SK-N-DZ (cell line): ENCODE data around the gene ROM1.
"Not testable (repeated sequence)": the region's sequence is repeated elsewhere in the genome, so short reads cannot be mapped to it uniquely, and the experiment has no call there.

ENCODE experiments used
- DNase-seq: peaks from one replicate; pipeline ENCODE4 v3.0.0-alpha.2; 2015; ENCODE audit warnings: low spot score

The ROM1 gene

GRCh38 chr11:62608776-62609175 is 4.3 kb upstream of the ROM1 start:
- DNase-seq, result no peak

- no peak for DNase-seq
Measured at GRCh38 chr11:62610403-62610802, 2.7 kb upstream of the ROM1 start.

GRCh38 chr11:62610814-62611704 is 2.0 kb upstream of the ROM1 start:
- no peak for DNase-seq

DNA sequence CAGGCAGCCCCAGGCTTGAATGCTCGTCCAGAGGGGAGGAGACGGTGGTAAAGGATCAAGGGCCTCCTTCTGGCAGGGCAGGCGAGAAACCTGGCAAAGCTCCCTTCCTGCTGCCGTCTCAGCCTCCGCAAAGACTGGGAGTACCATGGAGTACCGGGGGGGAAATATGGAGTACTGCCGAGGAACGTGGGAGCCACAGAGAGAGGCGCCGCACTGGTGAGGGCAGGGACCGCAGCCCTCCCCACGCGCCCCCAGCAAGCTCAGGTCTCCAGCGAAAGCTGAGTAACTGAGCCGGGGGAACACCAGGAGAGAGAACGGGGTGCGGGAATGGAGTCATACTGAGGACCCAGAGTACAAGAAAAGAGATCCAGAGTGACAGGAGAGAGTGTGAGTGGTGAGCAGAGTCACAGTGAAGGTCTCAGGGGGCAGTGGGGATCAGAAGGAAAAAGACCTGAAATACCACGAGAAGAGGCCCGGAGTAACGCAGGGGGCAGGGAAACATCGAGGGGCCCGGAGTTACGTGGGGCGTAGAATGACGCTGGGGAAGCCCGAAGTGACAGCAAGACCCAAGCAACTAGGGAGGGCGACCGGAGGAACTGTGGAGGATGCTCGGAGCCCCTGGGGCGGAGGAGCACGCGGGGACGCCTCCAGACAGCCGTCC is 1.2 kb upstream of the ROM1 start:
- peak; percentile 56 for DNase-seq

GRCh38 chr11:62613291-62613778 is 278 bp downstream of the ROM1 start:
- no peak for DNase-seq

- DNase-seq, result no peak
Measured at GRCh38 chr11:62614275-62614674, 1.2 kb downstream of the ROM1 start.

GRCh38 chr11:62615521-62615920 is 2.5 kb downstream of the ROM1 start:
- DNase-seq, result no peak

DNA sequence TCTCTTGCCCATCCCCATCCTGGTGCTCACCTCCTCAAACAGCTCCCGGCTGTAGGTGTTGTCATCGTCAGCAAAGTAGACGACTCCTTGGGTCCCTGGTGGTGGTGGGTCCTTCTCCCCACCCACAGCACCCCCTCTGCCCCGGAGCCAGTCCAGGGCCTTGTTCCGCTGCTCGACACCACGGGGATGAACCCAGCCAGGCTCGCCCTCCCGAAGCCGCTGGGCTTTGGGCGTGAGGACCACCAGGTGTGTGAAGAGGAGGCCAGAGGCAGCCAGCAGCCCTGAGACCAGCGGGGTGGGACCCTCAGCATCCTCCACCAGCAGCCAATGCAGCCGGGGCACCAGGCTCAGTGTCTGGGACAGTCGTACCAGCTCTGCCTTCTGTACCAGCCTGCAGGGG is 3.9 kb downstream of the ROM1 start:
- not testable (repeated sequence) for DNase-seq

GRCh38 chr11:62621027-62621566 is 8.0 kb downstream of the ROM1 start:
- no peak for DNase-seq

GRCh38 chr11:62621567-62622470 is 8.8 kb downstream of the ROM1 start, which contains the start of gene B3GAT3:
Gene B3GAT3 (minus strand): TSS chr11:62621986. CDS start chr11:62621947, 39 bp downstream.
- DNase-seq, result peak; percentile 99

DNA sequence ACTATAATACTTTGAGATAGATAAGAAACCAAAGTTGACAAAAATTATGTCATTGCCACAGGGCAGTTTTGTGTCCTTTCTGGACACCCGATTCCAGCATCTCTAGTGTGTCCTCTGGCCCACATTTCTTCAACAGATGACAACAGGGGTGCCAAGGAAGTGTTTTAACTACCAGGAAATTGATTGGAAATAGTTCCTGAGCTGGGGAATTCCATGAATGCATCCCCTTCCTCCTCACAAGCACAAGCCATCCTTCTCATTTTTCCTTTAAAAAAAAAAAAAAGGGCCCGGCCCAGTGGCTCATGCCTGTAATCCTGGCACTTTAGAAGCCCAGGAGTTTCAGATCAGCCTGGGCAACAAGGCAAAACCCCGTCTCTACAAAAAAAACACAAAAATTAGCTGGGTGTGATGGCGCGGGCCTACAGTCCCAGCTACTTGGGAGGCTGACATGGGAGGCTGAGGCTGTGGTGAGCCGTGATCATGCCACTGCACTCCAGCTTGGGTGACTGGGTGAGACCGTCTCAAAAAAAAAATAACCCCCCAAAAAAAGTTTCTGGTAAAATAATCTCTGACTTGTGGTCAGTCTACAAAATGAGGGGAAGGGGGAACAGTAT is 9.5 kb downstream of the ROM1 start:
- DNase-seq, result no peak

- no peak for DNase-seq
Measured at GRCh38 chr11:62627713-62628112, 14.7 kb downstream of the ROM1 start.

GRCh38 chr11:62632492-62632891 is 19.4 kb downstream of the ROM1 start:
- DNase-seq, result no peak

GRCh38 chr11:62644220-62644619 is 31.2 kb downstream of the ROM1 start:
- no peak for DNase-seq

DNA sequence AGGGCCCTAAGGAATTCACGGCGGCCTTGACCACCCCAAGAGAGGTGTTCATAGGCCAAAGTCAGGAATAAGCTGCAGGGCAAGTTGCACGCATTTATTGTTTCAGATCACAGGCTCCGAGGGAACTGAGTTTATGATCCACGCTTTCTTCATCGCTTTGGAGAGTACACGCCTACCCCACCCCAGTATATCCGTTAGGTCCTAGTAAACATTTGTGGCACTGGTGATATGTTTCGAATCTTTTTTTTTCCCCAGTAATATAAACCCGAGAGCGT is 32.6 kb downstream of the ROM1 start:
- no peak for DNase-seq

DNA sequence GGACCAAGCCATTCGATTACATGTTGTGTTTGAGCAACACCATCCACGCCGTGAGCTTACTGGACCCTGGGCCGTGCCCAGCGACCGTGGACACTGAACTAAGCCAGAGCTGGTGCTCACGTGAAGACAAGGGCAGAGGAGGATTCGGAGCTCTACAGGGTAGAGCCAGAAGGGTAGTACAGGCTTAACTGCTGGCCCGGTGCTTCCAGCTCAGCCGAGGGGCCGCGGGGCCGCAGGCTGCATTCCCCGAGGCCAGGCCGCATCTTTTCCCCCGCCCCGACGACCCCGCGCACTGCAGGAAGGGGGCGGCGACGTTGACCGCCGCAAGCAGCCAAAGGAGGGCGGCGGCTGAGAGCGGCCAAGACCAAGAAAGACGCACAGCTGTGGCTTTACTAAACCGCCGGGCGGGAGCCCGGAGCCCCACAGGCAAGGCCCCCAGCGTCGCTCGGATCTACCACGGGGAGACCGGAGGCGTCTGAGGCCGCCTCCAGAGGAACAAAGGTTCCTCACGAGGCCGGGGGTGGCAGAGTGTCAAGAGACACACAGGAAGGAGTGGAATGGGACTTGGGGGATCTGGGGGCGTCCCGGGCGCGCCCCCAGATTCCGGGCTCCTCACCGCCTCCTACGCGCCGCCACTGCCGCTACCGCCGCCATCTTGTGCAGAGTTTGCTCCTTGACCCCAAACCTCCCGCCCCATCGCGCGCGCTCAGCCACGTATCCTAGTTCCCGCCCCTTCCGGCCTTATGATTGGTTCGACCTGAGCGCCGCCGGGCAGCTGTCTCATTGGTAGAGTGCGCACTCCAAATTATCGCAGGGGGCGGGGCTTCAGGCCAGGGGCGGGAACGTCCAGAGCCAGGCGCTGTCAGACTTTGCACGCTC is 33.1 kb downstream of the ROM1 start, which contains the start of gene GANAB:
GANAB (minus strand) TSS at position 668 of the 879 bp plus-strand sequence; CDS start at position 654, 14 bp downstream.
- peak; percentile 98 for DNase-seq

DNA sequence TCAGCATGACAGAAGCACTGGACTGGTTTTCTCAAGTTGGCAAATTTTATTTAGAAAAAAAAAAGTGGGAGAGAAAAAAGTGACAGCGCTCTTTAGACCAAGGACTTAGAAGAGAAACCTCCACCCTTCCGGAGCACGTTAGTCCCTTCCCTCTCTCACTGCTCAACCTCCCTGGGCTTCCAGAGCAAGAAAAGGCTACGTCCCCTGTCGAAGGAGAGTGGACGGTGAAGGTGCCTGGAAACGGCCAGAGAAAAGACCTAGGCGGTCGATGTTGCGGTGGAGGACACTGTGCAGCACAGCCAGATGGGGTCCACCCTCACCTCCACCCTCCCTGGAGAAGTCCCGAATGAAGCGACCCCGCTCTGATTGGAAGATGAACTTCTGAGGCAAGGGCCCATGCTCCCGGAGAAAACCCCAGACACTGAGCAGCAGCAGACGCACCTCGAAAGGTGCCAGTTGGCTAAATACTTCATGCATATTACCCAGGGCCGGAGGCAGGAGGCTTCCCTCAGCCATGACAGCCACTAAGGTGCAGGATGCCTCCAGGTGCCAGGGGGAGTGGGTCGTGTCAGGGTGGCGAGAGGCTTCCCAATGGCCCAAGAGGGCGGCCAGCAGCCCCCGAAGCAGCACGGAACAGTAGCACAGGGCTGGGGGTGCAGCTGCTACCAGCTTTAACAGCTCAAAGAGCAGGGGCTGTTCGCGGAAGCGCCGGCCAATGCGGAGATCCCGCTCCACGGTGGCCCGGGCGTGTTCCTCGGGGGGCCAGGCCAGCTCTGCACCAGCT is 34.0 kb downstream of the ROM1 start:
- no peak for DNase-seq

- DNase-seq, result no peak
Measured at GRCh38 chr11:62647609-62648005, 34.5 kb downstream of the ROM1 start.
